DMS79 (cell line): Measurements from ENCODE around the gene ELMO1.

Source experiments
- DNase-seq: peaks from one replicate; lab custom pipeline; 2025; lab: John Stamatoyannopoulos, UW

Gene ELMO1

DNA sequence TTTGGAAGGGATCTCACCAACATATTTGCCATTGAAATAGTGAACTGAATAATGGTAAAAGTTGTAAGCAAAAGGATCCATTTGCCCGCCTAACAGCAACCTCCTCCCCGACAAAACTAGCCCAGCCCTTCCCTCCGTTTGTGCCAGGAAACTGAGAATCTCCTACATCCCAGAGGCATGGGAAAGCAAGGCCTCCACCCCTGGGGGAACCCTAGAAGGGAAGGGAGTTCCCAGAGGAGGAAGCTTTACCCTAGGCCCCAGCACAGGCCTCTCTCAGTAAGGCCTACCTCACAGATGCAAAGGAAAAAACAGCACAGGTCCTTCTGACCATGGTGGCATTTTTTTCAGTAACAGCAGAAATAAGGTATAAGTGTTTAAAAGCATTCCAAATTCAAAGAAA lies 229.7 kb downstream of the ELMO1 start:
- no peak for DNase-seq

DNA sequence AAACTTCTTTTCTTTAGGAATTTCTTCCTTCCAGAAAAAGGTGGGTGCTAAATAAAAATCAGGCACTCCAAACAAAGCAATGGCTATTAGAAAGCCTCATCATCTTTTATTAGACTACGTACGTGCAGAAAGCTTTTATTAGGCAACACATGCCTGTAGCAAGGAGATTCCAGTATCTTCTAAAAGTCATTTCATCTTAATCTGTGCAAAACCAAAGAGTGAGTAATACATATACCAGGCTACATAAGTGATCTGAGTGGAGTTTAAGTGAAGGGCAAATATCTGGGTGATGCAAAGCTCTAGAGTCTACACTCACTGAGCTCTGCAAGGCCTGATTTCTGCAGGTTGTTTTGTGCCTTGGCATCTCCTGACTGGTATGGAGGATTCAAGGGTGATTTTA lies 231.7 kb downstream of the ELMO1 start:
- no peak for DNase-seq

DNA sequence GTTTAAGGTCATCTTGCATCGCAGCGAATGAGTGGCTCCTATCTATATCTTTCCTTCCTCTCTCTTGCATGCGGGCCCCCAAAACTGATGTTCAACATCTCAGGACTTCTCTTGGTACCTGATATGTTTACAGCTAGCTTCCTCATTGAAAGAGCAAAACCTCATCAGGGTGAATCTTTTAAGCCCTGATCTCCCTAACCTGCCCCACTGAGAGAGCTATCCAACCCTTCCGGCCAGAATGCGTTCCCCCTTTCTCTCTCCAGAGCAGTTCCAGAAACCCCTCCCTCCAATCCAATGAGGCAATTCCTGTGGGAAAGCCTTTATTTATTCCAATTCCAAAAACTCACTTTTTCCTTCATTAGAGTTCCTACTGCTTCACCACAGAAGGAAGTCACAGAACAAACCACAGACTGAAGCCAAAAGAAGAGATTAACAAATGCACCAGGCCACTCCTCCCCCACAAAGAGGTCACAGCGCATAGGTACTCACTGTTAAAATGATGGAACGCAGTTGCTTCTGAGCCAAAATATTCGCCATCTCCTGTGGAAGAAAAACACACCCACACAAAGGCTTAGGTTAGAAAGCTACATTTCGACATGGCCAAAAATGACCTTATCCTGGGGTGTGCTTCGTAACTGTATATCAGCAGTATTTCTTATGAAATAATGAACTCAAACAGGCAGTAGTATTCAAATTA lies 232.4 kb downstream of the ELMO1 start:
- no peak for DNase-seq

DNA sequence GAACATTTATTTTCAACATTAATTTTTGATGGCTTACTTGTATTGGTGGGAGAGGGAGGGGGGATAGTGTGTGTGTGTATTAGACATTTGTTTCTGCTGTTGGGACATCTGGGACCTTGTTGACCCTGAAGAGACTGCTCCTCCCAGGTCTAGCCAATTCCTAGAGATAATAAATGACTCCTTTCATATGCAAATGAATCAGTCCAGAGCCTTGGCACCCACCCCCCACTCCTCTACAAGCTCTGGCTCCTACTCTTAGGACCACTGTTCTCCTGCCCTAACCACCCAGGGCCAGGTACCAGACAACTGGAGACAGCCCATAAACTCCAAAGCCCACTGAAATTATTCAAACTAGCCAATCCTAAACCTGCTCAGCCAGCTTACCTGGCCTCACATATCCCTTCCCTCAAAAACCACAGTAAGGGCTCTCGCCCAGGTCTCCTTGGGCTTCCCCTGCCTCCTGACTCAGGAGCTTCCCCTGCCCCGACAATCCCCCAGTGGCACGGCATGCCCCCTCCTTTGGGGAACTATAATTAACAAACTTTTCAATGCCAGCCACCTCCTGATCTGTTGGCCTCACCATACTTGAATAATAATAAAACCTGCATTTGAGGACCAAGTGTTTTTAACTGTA lies 233.3 kb downstream of the ELMO1 start:
- DNase-seq, result no peak

DNA sequence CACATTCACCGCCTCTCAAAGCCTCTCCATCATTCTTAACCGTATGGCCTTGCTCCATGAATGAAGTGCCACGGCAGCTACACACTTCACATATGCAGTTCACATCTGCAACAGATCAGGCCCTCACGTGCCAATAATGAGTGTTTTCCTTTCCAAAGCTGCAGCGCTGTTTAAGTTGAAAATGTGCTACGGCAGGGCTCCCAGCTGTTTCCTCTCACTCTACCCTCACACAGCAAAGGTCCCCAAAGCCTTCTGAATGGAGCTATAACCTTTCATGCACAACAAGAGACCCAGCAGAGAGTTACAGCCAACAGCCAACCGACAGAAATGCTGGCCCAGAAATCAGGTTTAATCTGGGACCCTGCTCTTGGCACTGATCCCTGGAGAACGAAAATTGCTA lies 236.1 kb downstream of the ELMO1 start:
- no peak for DNase-seq

DNA sequence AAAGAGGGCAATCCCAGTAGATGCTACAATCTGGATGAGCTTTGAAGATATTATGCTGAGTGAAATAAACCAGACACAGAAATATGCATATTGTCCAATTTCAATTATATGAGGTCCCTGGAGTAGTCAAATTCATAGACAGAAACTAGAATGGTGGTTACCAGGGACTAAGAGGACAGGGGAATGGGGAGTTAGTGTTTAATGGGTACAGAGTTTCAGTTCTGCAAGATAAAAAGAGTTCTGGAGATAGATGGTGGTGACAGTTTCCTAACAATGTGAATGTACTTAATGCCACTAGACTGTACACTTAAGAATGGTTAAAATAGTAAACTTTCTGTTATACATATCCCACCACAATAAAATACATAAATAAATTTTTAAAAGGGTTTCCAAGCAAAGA lies 236.6 kb downstream of the ELMO1 start:
- DNase-seq, result no peak

DNA sequence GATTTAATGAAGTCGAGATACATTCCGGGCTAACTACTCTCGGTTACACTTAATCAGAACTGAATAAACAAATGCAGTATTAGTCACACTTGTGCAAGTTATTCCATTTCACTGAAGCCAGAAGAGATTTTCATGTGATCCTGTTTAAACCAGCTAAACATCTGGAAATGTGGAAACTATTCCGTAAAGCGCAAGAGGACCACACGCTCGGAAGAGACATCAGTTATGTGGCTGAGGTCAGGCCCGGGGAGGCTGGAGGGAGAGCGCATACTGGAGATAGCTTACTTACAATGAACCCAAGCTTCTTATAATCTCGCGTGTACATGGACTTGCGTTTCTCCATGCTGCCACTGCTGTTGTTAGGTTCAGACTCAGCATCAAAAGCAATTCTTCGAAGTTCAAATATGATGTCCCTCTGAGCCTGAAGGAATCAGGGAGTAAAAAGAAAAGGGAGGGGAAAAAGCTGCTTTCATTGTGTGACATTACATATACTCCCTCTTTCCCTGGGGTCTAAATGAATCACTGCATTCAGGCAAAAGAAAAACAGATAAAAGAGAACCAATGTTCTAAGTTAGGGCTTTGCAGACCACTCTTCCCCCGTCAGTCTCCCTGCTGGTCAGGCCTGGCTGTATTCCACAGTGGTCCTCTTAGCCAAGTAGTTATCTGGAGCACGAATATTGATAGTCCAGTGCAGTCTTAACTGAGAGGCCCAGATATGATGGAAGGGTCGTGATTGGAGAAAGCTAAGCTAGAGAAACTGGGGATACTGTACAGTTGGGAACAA lies 237.4 kb downstream of the ELMO1 start:
- no peak for DNase-seq

DNA sequence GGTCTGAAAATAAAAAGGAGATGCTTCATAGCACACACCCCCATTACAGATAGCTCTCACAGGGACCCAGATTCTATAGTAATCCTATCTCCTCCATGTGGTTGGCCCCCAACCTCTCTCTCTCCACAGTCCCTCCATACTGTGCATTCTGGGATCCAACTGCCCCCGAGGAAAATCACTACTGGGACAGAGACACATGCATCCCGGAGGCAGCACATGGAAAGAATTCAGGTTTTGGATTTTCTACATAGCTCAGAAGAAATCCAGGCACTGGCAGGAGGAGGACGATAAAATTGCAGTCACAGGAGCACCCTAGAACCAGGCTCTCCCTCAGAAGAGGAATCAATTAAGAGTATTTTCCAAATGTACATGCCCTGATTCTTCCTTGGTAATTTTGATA lies 239.5 kb downstream of the ELMO1 start:
- no peak for DNase-seq

DNA sequence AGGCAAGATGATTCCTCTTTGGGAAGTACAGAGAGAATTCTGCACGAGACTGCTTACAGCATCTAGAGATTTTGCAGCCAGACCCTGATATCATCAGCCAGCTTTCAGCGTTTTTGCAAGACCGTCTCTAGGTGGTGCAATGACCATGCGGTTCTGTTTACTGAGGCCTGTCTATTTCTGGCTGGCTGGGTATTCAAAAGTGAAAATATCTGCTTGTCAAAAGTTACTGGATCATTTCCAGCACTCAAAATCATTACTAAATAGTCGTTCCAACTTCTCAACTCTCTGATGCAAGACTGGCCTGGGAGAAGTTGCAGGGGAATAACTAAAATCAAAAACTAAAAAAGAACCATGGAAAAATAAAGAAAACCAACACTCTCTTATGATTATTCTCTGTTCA lies 240.1 kb downstream of the ELMO1 start:
- DNase-seq, result no peak

DNA sequence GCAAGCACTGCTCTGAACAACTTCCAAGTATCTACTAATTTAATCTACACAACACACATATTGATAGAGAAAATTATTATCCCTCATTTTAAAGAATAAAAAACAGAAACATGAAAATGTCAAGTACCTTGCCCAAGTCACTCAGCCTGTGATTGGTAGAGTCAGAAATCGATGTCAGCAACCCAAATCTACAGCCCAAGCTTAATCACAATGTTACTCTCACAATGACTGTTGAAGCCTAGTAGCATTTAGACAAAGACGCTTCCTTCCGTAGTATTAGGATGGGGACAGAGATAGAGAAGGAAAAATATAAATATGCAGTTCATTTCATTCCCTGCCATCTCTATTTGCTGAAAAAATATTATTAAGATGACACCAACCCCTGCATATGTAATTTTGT lies 242.5 kb downstream of the ELMO1 start:
- no peak for DNase-seq

DNA sequence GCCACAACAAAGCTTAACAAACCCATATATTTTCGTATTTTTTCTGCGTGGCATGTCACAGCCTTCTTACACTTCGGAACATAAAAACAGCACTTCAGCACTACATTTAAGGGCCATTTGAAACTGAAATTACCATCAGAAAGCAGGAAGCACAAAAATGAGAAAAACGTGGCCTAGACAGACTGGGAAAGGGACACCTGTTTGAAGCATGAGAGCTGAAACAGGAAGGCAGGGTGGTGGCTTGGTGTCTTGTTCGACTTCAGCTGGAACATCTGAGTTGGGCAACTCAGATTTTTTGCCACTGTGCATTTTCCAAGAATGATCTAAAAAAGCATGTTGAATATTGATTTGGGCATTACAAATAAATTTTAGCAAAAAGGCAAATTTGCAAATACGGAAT lies 243.2 kb downstream of the ELMO1 start:
- no peak for DNase-seq

DNA sequence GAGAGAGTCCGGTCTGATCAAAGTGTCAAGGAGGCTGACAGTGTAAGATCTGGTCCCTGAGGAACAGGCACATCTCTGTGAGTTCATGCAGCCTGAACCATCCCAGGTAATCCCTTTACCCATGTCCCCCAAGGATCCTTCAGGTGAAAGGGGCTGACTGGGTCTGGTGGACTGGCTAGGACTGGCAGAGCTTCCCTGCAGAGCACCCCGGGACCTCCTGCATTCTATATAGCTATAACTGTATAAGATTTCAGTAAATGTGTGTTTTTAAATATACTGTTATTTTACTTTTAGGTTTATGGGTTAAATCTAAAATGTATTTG lies 246.8 kb downstream of the ELMO1 start:
- DNase-seq, result no peak

DNA sequence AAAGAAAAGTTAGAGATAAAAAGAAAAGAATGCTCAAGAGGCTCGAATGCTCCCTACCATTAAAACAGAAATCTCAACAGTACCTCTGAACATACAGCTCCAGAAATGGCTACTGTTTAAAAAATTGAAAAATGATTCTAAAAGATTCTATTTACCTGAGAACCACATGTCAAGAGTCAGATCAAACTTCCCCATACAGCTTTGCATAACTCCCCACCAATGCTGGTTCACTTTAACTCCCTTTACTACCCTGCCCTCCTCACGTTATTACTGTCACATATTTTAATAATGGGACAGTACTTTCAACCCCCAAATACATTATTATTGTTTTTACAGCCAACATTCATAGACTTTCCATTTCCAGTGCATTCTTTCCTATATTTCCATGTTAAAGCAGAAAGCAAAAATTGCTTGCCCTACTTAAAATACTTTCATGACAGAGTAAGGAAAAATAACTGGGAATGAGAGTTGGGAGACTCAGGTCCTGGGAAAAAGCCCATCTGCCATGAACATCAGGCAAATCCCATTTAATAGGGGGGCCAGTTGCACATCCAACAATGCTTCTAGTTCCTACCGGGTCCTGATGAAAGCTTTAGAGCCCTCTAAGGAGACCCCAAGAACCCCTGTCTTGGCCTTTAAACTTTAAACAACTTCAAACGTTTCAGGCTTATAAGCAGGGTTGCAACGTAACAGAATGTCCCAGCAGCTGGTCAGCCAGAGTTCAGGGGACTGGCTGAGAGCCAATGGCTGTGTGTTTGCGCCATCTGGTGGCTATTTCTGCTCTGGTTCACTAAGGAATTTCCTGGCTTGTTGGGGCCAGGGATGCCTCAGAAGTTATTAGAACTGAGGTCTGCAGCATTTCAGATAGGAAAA lies 247.4 kb downstream of the ELMO1 start:
- no peak for DNase-seq

DNA sequence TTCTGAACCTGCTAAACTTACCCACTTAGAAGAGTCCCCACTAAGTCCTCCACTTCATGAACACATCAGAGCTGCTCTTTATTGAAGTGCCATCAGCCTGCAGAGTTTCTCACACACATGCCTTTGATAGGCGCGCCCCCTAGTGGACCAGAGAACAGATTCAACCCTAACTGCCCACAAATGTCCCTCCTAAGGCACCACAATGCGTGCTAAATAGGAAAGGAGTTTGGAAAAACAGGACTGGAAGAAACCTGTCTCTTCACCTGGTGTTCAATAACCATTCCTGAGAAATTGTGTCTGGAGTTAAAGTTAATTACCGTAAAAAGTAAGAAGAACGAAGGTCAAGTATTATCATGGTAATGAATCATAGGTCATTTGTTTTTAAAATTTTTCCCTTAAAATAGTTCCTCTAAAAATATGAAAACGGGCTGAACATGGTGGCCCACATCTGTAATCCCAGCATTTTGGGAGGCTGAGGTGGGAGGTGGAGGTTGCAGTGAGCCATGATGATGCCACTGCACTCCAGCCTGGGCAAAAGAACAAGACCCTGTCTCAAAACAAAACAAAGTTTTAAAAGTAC lies 249.7 kb downstream of the ELMO1 start:
- no peak for DNase-seq

DNA sequence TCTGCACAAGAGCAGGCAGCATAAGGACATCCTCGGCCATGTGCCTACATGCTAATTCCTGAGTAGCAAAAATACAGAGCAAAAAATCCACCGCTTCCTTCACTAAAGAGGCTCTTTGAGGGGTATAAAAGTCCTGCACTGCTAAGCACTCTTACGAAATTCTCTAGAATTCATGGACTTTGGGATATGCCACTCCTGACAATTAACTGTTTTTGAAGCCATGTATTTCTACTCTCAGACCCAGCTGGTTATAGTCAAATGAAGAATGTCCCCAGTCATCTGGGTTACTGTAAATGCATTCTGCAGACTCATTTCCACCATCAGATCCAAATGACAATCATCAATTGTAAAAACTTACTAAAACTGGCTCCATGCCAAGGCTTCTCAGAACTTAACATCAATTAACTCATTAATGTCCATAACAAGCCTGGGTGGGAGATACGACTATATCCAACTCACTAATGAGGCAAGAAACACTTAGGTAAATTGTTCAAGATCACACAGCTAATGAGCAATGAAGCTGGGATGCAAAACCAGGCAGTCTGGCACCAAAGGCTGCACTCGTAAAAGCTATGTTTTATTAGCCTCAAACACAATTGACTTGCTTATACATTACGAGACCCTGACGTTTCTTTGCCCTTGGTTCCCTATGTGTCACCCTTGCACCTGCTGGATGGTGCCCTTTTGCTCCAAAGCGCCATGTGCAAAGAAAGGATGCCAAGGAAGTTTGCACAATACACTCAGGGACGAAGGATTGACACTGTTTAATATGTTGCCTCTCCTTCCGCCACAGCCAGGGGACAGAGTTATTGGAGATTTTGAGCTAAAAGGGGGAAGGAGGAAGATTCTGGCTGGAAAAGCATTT lies 250.4 kb downstream of the ELMO1 start:
- no peak for DNase-seq

DNA sequence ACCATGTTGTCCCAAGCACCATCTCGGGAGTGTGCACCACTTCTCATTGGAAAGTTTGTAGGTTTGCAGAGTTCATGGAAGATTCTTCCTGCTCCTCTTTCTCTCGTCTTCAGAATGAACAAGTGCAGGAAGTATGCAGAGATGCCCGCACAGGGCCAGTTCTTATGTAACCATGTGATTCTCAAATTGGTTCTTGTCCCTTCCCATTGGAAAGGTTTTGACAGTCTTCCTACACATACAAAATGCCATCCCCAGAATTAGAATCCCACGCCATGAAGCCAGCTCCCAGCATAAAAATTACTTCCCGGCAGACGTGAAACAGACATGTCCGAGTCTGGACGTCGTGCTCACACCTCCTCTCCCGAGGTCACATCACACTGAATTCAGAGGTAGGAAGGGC lies 251.6 kb downstream of the ELMO1 start:
- no peak for DNase-seq

DNA sequence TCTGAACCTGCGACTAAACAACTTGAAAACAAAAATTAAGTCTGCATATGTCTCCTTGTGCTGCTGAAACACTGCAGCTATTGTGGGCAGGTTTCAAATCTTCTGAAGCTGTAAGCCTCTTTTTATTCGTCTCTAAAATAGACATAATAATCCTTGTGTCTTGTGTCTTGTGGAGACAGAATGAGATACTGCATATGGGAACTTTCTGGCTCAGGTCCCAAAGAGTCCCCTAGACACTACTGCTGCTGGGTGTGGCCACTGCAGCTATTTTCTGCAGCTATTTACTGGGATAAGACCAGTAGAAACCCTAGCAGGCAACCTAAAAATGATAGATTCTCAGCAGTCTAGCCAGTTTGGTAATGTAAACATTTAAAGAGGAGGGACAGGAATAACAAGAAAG lies 252.0 kb downstream of the ELMO1 start:
- DNase-seq, result no peak

DNA sequence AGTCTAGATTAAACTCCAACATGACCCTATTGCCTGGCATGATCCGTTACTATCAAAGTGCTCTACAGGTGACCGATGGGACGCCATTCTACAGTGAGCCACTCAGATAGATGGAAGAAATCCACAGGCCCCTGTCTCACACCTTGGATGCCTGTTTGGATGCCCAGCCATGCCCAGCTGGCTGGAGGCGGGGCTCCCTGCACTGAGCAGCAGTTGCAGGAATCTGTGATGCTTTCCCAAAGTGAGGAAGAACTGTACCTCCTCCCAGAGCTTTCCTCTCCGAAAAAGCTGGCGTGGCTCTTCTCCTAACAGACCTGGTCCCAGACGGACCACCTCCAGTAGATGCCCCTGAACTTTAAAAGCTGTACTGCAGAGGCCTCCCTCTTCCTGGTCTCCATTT lies 253.3 kb downstream of the ELMO1 start:
- DNase-seq, result no peak

DNA sequence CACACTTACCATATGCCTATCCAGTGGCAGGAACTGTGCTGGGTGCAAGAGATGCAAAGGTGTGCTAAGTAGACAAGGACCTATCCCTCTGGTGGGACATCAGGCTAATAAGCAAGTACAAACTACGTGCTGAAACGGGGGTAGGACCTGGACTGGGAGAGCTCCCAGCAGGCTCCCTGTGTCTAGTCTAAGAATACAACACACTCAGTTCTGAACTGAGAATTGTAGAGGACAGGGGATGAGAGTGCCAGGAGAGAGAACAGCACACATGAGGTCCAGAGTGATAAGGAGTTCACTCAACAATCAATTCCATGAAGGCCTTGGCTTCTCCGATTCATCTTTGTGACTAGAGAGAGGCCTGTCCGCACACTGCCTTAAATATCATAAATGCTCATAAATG lies 253.7 kb downstream of the ELMO1 start:
- no peak for DNase-seq

DNA sequence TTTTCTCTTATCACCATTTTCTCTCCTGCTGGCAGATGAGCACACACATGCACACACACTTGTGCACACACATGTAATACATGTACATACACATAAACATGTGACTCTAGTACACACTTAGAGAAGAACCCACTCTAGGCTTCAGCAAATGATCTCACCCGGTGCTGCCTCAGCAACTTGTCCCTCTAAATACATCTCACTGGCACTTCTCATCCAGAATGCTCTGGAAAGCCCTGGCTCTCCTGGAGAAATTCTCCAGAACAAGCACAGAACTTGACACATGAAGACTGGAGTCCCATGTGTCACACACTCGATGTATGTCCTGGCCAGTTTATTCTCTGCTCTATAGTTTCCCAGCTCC lies 254.9 kb downstream of the ELMO1 start:
- no peak for DNase-seq

DNA sequence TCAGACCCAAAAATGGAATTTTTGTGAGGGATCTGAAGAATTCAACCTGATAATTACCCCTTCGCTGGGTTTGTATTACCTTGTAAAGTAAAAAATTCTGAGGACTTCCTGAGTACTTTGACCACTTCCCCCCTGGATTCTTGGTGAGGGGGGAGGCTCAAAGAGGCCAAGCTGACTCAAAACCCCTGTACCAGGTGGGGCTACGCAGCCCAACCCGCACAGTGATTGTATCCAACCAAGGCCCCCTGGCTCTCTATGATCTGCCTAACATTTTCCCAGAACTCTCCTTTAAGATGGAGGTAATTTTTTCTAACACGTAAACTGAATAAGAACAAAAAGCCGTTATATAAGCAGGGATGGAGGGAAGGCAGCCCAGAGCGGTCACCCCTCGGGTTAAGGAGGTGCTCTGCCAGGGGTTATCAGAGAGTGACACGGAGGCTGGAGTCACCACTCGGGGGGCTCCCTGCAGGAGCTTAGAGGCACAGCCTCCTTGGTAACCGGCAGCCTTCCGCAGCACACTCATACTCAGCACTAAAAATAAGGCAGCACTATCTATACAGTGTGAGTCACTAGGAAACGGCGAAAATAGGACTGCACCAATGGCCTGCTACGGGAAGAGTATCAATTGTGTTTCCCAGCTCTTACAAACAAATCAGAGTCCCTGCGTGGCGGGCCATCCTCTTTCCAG lies 255.4 kb downstream of the ELMO1 start:
- DNase-seq, result no peak
